GM12891 (cell line): ENCODE data around the gene LARGE2.
A peak's percentile ranks its signal among the peaks of the same experiment; 100 is the strongest.

Source experiments
- DNase-seq: peaks from one replicate; pipeline ENCODE4 v3.0.0; 2011; ENCODE audit warnings: low spot score; ENCODE audit not compliant: insufficient read length
- FAIRE-seq: peaks from 2 replicates; lab custom pipeline; 2011; peaks lifted over from hg19 to GRCh38; lab: Jason Lieb, UNC
- PAX5 ChIP-seq: IDR thresholded peaks from 2 replicates; pipeline ENCODE4 v1.6.1; 2011; ENCODE audit warnings: low read length, moderate library complexity, mild to moderate bottlenecking; ENCODE audit not compliant: insufficient read depth, severe bottlenecking
- POLR2A ChIP-seq: IDR thresholded peaks from 2 replicates; pipeline ENCODE4 v1.6.1; 2011; ENCODE audit warnings: low read depth, low read length, control low read depth
- POLR2AphosphoS5 ChIP-seq: IDR thresholded peaks from 2 replicates; pipeline ENCODE4 v1.6.1; 2011; ENCODE audit warnings: low read depth, low read length, control low read depth
- POU2F2 ChIP-seq: IDR thresholded peaks from 2 replicates; pipeline ENCODE4 v1.6.1; 2011; ENCODE audit warnings: low read depth, mild to moderate bottlenecking, control low read depth, low read length, moderate library complexity
- SPI1 ChIP-seq: IDR thresholded peaks from 2 replicates; pipeline ENCODE4 v1.6.1; 2011; ENCODE audit warnings: low read depth, low read length, control low read depth
- TAF1 ChIP-seq: IDR thresholded peaks from 2 replicates; pipeline ENCODE4 v1.6.1; 2011; ENCODE audit warnings: low read depth, low read length, control low read depth

The LARGE2 gene

DNA sequence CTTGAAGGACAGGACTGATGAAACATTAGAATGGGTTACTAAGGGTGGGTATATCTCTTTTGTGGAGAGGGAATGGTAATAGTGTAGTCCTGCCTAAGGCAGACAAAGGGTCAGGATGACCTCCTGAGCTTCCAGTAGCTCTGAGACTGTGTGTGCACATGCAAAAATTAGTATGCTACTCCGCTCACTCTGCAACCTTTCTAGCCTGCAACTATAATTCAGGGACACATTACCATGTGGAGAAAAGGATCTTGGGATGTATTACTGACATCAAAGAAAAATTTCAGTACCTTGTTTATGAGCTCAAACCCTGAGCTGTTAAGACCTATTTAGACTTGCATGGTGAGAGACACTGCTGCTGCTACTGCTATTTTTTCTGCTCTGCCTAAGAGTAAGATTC, 25.4 kb downstream of the LARGE2 start:
- FAIRE-seq (no peak), DNase-seq (no peak)
- no peak for TF ChIP-seq TAF1
- TF ChIP-seq POLR2AphosphoS5 = no peak

DNA sequence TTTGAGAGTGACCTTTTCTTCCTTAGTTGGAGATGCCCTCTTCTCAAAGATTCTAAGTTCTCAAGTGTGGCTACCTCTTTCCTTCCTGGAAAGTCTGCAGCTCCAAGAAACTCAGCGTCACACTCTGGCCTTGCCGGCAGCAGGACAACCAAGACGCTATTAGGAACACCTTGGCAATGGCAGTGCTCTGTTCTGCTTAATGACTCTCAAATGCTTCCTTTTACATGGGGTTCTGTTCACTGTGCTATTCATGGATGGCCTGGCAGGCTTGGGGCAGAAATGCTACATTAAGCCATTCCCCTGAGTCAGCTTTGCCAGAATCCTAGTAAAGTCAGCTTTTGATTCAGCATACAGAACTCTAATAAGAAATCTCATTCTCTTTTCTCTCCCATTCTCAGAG, 25.9 kb downstream of the LARGE2 start:
- DNase-seq (no peak), FAIRE-seq (no peak)
- TF ChIP-seq POU2F2 (no peak), POLR2A (no peak), POLR2AphosphoS5 (no peak)

DNA sequence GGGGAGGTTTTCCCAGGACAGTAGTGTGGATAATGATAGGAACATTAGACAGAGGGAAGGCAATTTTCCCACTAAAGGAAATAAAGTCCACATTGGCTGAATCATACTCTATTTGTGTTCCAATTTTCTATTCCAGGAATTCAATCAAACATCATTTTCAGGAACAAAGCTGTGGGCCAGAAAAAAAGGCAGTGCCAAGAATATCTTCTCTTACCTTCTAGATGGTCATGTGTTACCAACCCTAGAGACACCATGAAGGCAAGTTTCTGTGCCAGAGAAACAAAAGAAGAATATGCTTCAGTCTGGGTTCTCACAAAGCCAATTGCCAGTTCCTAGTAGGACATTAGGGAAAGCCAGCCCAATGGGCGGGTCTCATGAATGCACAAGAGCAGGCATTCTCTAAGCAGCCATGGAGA, 27.5 kb downstream of the LARGE2 start:
- no peak for DNase-seq
- no peak for FAIRE-seq
- TF ChIP-seq POLR2A = no peak
- no peak for TF ChIP-seq TAF1
- no peak for TF ChIP-seq POLR2AphosphoS5
- TF ChIP-seq SPI1 = no peak
- TF ChIP-seq PAX5 = no peak
- no peak for TF ChIP-seq POU2F2

DNA sequence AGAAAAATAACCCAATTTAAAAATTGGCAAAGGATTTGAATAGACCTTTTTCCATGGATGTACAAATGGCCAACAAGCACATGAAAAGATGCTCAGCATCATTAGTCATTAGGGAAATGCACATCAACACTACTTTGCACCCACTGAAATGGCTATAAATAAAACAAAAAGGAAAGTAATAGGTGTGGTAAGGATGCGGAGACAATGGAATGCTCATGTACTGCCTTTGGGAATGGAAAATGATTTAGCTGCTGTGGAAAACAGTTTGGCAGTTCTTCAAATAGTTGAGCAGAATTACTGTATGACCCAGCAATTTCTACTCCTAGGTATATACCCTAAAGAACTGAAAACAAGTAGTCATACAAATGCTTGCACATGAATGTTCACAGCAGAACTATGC, 37.4 kb downstream of the LARGE2 start:
- no peak for TF ChIP-seq PAX5
- TF ChIP-seq POLR2AphosphoS5 = no peak
- TF ChIP-seq POU2F2 = no peak
- TF ChIP-seq POLR2A = no peak
- no peak for TF ChIP-seq SPI1
- no peak for TF ChIP-seq TAF1
- no peak for DNase-seq
- peak; percentile 20 for FAIRE-seq

DNA sequence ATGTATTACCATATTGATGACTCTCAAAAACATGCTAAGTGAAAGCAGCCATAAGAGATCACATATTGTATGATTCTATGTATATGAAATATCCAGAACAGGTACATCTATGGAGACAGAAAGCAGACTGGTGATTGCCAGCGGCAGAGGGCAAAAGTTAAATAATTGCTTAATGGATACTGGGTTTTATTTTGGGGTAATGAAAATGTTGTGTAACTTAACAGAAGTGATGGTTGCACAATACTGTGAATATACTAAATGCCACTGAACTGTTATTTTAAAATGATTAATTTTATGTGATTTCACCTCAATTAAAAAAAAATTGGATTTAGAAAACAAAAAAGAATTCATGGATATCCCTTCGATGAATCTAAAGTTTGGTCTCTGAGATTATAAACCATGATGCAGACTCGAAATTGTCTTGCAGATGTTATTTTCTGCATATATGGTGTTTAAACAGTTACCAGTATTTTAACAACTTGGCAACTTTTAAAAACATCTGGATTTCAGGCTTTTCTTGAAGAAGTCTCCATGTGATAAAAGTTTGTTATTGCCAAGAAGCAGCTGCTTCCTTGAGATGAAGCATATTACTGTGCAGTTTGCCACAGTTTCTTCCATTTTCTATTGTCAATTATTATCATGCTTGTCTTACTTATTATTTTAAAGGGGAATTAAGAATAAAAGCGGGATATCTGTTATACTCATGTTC, 38.1 kb downstream of the LARGE2 start:
- DNase-seq = no peak
- TF ChIP-seq POLR2AphosphoS5 (no peak), SPI1 (no peak), PAX5 (no peak), TAF1 (no peak), POU2F2 (no peak), POLR2A (no peak)
- FAIRE-seq = no peak

DNA sequence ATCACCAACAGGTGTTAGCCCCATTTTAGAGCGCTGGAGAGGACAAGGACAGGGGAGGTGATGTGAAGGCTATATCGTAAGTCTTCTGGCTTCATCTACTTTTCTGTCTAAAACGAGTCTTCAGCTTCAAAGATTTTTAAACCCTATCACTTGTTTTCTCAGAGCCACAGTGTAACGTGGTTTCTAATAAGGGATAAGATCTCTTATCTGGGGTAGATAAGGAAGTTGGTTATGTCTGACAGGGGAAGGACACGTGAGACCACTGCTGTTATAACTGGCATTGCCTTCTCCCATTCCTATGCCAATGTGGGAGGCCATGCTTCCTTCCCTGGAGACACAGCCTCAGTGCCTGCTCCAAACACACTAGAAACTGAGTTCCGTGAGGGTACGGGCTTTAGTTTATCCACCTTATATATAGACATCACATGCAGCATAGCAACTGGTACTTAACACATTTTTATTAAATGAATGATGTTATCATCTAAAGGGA, 39.3 kb downstream of the LARGE2 start:
- no peak for DNase-seq
- TF ChIP-seq TAF1 (no peak), POLR2AphosphoS5 (no peak), POLR2A (no peak), SPI1 (no peak), PAX5 (no peak), POU2F2 (no peak)
- FAIRE-seq = peak; percentile 45

DNA sequence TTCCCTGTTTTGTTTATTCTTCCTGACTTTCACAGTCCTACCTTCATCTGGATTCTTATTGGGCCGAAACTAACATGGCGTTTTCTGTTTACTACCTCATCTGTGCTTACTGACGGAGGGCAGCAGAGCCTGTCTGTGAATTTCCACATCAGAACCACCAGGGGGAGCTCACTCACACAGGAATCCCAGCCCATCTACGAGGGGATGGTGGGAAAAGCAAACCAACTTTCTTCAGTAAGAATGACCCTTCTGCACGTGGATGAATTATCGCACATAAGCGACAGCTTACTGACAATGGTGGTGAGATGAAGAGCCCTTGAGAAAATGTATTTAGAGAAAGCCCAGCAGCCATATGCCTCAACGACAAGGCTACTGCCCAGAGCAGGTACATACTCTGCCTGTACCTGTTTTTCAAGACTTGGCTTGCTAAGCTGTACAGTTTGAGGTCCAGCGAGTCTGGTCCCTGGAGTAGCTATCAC, 42.5 kb downstream of the LARGE2 start:
- TF ChIP-seq POLR2A (no peak), PAX5 (no peak), SPI1 (no peak), TAF1 (no peak), POU2F2 (no peak), POLR2AphosphoS5 (no peak)
- FAIRE-seq = peak; percentile 98
- DNase-seq = peak; percentile 36

DNA sequence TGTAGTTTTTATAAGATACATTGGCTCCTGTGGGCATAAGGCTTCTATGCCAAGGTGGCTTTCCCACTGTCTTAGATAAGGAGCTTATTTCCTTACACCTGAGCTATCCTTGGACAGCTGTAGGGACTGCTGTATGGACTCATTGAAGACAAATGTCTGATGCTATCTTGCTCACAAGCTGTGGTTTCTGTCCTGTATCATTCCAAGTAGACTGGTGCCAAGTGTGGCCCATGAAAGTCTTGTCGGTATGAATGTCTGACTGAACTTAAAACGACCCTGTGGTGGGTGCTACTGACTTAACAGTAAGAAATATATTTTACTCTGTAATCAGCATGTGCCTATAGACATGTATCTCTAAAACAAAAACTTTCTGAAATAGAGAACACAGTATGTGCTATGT, 45.0 kb downstream of the LARGE2 start:
- no peak for TF ChIP-seq POLR2AphosphoS5
- no peak for TF ChIP-seq PAX5
- no peak for TF ChIP-seq POLR2A
- TF ChIP-seq SPI1 = no peak
- TF ChIP-seq POU2F2 = no peak
- TF ChIP-seq TAF1 = no peak
- no peak for FAIRE-seq
- DNase-seq = no peak

DNA sequence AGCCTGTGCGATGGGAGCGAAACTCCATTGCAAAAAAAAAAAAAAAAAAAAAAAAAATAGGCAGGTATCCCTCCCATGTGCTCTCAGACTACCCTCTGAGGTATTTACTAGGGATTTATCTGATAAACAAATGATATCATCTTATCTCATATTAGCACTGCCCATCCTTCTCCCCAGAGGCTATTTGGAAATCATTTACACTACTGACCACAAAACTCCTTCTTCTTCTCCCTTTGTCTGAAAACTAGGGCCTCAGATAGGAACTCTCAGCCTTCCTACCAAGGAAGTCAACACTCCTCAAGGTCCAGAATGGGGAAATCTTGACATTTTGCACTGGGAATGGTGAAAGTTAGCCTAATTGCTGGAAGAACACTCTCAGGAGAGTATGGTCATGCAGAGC, 46.4 kb downstream of the LARGE2 start:
- TF ChIP-seq PAX5 (no peak), POLR2AphosphoS5 (no peak)
- DNase-seq = no peak
- no peak for FAIRE-seq

DNA sequence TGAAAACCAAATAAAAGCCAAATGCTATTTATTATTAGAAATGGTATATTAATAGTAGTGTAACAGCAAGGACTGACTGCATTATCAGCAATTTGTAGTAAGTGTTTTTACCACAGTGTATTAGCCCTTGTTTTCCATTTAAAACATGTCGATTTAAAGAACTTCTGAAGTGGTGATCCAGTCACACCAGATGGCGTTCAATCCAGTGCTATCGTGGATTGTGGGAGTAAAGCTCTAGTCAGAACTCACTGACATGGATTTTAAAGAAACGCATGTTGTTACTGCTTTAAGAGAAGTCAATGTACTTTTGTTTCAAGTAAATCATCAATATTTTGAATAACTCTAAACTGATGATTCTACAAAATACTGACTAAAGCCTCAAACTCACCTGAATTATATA, 51.1 kb downstream of the LARGE2 start:
- FAIRE-seq = no peak
- DNase-seq = no peak
- TF ChIP-seq PAX5 (no peak), TAF1 (no peak), POLR2A (no peak)
